Measurements from ENCODE around the gene CASP8AP2.

Gene CASP8AP2

DNA sequence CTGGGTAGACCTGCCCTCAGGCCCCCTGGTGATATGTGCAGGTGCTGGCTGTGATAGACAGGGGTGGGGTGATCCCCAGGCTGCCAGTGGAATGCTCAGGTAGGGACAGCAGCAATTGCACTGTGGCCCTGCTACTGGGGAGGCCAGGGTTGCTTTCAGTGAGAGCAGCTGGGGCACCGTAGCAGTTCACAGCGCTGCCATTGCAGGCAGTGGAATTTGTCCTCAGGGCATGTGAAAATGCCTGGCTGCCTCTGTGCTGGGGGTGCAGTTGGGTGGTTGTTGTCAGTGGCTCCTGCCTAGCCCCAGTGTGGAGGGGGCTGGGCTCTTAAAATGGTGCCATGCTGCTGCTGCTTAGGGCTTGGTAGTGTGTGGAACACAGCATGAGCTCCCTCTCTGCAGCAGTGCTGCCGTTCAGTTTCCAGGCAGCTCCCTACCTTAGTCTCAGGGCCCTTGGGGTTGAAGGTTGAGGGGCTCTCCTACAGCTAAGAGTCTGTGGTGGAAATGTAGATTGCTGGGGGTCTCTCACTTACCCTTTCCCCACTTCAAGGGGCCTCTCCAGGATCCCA, 88.2 kb downstream of the CASP8AP2 start:
- TF ChIP-seq ZNF565 (CRISPR knock-in tag; conservative IDR thresholded peaks at IDR 0.05; ENCODE audit: low read depth), result no peak
- no peak for ATAC-seq

Measured in SK-N-SH treated with all-trans-retinoic acid at 6 μM for 48 hours (cell line).